Osteoblast (primary cell): ENCODE data around the gene COL17A1. TPM values are rescaled to one million over a fixed set of nuclear protein-coding genes. Genes with fewer than 3 reads are reported as not detected.

ENCODE experiments used
- DNase-seq: peaks from one replicate; pipeline ENCODE4 v3.0.0; 2011; ENCODE audit warnings: low spot score, mixed read lengths; ENCODE audit not compliant: insufficient read length; ENCODE audit errors: missing footprints
- H2AFZ ChIP-seq: 2 replicates; pipeline ENCODE4 v1.6.0; 2011; ENCODE audit warnings: mild to moderate bottlenecking, low read length
- H3K27ac ChIP-seq: 2 replicates; pipeline ENCODE4 v1.5.1; 2011; ENCODE audit warnings: mild to moderate bottlenecking, low read depth, low read length, moderate library complexity
- H3K27me3 ChIP-seq: 2 replicates; pipeline ENCODE4 v1.6.0; 2012; ENCODE audit warnings: mild to moderate bottlenecking, control low read depth, inconsistent platforms, low read length, moderate library complexity; ENCODE audit not compliant: insufficient read depth
- H3K36me3 ChIP-seq: 2 replicates; pipeline ENCODE4 v1.5.1; 2011; ENCODE audit warnings: mild to moderate bottlenecking, low read length, control low read depth, moderate library complexity; ENCODE audit not compliant: insufficient read depth
- H3K4me1 ChIP-seq: 2 replicates; pipeline ENCODE4 v1.5.1; 2011; ENCODE audit warnings: mild to moderate bottlenecking, low read length, control low read depth, moderate library complexity; ENCODE audit not compliant: insufficient read depth
- H3K4me2 ChIP-seq: 2 replicates; pipeline ENCODE4 v1.6.0; 2011; ENCODE audit warnings: mild to moderate bottlenecking, low read length; ENCODE audit not compliant: insufficient read depth
- H3K4me3 ChIP-seq: fragments of 200-600 bp; sonication (generic); 3 replicates; pipeline ENCODE4 v1.5.1; 2012; ENCODE audit warnings: mild to moderate bottlenecking, low read length, inconsistent platforms; ENCODE audit not compliant: insufficient read depth
- H3K79me2 ChIP-seq: 2 replicates; pipeline ENCODE4 v1.6.0; 2012; ENCODE audit warnings: mild to moderate bottlenecking, low read length, control low read depth, inconsistent platforms; ENCODE audit not compliant: insufficient read depth
- H3K9me3 ChIP-seq: 2 replicates; pipeline ENCODE4 v1.5.1; 2011; ENCODE audit warnings: low read depth, low read length, control low read depth
- H4K20me1 ChIP-seq: 2 replicates; pipeline ENCODE4 v1.6.0; 2012; ENCODE audit warnings: mild to moderate bottlenecking, low read length, control low read depth; ENCODE audit not compliant: insufficient read depth
- total RNA-seq: library from RNA; depleted of rRNA; stranded (reverse); fragments of >200 nt; gene quantifications from 2 replicates; pipeline ENCODE4 v1.2.3, GENCODE V29; 2012
- TF ChIP-seq, protein P1 (sequence below): IDR thresholded peaks from 2 replicates; pipeline ENCODE4 v1.5.1; 2011; ENCODE audit warnings: mild to moderate bottlenecking, low read depth, low read length, moderate library complexity; ENCODE audit errors: extremely low read depth

Gene COL17A1
- total RNA-seq, 1 donor = under 0.01 TPM

DNA sequence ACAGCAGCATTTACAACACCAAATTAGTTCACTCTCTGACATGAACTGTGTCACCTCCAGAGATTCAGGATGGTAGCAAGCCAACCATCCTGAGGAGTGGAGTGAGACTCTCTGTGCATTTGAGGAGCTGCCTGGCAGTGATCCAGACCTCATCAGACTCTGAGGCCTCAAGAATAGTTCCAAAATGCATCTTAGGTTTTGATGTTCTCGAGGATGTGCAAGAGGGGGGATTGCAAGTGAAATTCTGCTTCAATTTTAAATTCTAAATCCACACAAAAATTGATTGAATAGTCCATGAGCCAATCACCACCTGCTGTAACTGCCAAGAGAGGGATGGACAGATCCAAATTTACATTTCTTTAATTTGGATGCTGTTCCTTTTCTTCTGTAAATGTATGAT lies 69.0 kb downstream of the COL17A1 start:
- Histone ChIP-seq H2AFZ (no peak overlapping the region), H3K4me1 (peaks cover 5% of the 10 kb centered on the region), H3K4me2 (no peak overlapping the region), H3K79me2 (peaks cover 2% of the 10 kb centered on the region), H3K4me3 (no peak overlapping the region), H3K27me3 (no peaks in the 10 kb centered on the region), H3K9me3 (no peaks in the 10 kb centered on the region), H3K27ac (no peak overlapping the region), H4K20me1 (no peaks in the 10 kb centered on the region), H3K36me3 (peaks cover 31% of the 10 kb centered on the region)
- TF ChIP-seq, protein P1, sequence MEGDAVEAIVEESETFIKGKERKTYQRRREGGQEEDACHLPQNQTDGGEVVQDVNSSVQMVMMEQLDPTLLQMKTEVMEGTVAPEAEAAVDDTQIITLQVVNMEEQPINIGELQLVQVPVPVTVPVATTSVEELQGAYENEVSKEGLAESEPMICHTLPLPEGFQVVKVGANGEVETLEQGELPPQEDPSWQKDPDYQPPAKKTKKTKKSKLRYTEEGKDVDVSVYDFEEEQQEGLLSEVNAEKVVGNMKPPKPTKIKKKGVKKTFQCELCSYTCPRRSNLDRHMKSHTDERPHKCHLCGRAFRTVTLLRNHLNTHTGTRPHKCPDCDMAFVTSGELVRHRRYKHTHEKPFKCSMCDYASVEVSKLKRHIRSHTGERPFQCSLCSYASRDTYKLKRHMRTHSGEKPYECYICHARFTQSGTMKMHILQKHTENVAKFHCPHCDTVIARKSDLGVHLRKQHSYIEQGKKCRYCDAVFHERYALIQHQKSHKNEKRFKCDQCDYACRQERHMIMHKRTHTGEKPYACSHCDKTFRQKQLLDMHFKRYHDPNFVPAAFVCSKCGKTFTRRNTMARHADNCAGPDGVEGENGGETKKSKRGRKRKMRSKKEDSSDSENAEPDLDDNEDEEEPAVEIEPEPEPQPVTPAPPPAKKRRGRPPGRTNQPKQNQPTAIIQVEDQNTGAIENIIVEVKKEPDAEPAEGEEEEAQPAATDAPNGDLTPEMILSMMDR = no peak
- DNase-seq = no peak

DNA sequence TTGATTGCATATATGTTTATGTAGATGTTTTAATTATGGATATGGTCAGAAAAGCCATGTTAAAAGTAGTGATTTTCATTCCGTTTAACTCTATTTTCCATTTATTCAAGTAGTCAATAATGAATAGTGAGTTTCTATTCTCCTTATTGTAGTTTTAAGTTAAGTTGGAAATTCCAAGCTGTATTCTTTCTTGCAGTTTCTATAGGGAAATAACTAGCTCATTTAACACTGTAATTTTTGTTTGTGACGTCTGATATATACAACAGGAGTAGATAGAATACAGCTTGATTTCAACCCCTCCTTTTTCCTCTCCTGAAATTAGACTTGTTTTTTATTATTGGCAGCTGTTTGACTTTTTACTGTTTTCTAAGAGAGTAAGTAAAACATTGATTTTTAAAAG lies 71.5 kb downstream of the COL17A1 start:
- no peak for DNase-seq
- TF ChIP-seq, protein P1 = no peak
- peaks cover 5% of the 10 kb centered on the region for H3K4me1 ChIP-seq
- no peak overlapping the region for H3K4me3 ChIP-seq
- no peaks in the 10 kb centered on the region for H4K20me1 ChIP-seq
- peaks cover 2% of the 10 kb centered on the region for H3K79me2 ChIP-seq
- no peak overlapping the region for H3K4me2 ChIP-seq
- no peak overlapping the region for H2AFZ ChIP-seq
- H3K27me3 ChIP-seq = no peaks in the 10 kb centered on the region
- peaks cover 8% of the 10 kb centered on the region for H3K36me3 ChIP-seq
- H3K27ac ChIP-seq = no peak overlapping the region
- no peaks in the 10 kb centered on the region for H3K9me3 ChIP-seq

DNA sequence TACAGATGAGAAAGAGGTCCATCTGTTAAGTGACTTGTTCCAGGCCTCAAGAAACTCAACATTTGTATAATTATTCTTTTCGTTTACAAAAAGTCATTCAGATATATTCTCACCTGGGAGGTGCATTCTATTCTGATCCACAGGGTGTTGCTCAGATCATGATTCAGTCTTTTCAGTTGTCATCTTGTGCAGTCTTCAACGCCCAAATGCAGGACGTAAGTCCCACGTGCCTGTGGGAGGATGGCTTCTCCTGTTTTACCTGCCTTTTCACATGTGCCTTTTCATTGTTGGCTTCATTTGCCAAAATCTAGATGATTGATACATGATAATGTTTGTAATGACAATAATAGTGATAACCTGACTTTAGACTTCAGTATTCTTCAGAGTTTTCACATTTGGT lies 72.2 kb downstream of the COL17A1 start:
- no peak overlapping the region for H3K4me3 ChIP-seq
- no peak for DNase-seq
- peaks cover 6% of the 10 kb centered on the region for H3K36me3 ChIP-seq
- no peaks in the 10 kb centered on the region for H4K20me1 ChIP-seq
- no peaks in the 10 kb centered on the region for H3K9me3 ChIP-seq
- no peak overlapping the region for H3K27ac ChIP-seq
- no peak overlapping the region for H2AFZ ChIP-seq
- no peaks in the 10 kb centered on the region for H3K27me3 ChIP-seq
- no peak overlapping the region for H3K4me2 ChIP-seq
- peaks cover 2% of the 10 kb centered on the region for H3K79me2 ChIP-seq
- peaks cover 5% of the 10 kb centered on the region for H3K4me1 ChIP-seq
- TF ChIP-seq, protein P1 = no peak

DNA sequence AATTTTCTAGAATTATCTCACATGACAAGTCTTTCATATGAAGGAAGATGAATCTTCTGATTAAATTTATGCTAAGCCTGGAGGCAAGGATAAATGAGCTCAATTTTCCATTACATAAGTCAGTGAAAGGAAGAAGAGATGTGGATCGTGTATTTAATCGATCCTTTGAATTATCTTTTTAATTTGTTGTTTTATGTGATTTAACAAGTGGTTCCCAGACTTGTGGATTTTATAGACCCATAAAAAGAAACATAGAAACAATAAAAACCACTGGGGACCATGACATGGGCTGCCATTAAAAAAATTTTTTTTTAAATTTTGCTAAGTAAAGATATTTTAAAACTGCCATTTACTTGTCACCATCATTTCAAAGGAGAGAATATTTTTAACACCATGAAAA lies 73.8 kb downstream of the COL17A1 start:
- no peak for DNase-seq
- H2AFZ ChIP-seq = no peak overlapping the region
- TF ChIP-seq, protein P1 = no peak
- H3K36me3 ChIP-seq = peaks cover 8% of the 10 kb centered on the region
- H3K9me3 ChIP-seq = no peaks in the 10 kb centered on the region
- no peak overlapping the region for H3K4me2 ChIP-seq
- H3K79me2 ChIP-seq = peaks cover 2% of the 10 kb centered on the region
- no peak overlapping the region for H3K4me3 ChIP-seq
- no peaks in the 10 kb centered on the region for H4K20me1 ChIP-seq
- H3K27me3 ChIP-seq = no peaks in the 10 kb centered on the region
- no peaks in the 10 kb centered on the region for H3K4me1 ChIP-seq
- H3K27ac ChIP-seq = no peak overlapping the region
